ENCODE results near the gene APBB1IP.
A peak's percentile ranks its signal among the peaks of the same experiment; 100 is the strongest.
"Not testable (repeated sequence)": the region's sequence is repeated elsewhere in the genome, so short reads cannot be mapped to it uniquely, and the experiment has no call there.

Gene APBB1IP

GRCh38 chr10:26566525-26567350, 128.6 kb downstream of the APBB1IP start:
- DNase-seq = no peak

GRCh38 chr10:26567351-26567721, 129.2 kb downstream of the APBB1IP start:
- DNase-seq = no peak

DNA sequence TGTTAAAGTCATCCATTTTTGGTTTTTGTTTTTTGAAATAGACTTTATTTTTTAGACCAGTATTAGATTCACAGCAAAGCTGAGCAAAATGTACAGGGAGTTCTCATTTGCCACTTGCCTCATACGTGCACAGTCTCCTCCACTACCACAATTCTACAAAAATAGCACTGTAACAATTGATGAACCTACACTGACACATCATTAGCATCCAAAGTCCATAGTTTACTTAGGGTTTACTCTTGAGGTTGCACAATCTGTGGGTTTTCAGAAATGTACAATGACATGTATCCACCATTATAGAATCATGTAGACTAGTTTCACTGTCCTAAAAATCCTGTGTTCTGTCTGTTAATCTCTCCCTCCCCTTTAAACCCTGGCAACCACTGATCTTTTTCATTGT, 133.5 kb downstream of the APBB1IP start:
- DNase-seq = no peak

DNA sequence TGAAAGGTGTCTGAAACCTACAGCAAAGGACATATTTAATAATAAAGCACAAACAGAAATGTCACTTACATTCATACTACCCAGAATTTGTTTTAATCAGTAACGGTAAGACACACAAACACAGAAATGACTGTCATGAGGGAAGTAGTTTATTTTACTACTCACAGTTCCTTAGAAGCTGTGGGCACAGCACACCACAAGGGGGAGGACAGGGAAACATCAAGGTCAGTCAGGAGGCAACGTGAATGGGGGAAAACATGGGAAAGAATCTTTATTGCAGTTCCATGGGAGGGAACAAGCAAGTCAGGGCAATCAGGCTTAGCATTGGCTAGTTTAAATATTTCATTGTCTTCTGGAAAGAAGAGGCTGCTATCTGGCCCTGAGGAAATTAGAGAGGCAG, 135.5 kb downstream of the APBB1IP start:
- DNase-seq = no peak

DNA sequence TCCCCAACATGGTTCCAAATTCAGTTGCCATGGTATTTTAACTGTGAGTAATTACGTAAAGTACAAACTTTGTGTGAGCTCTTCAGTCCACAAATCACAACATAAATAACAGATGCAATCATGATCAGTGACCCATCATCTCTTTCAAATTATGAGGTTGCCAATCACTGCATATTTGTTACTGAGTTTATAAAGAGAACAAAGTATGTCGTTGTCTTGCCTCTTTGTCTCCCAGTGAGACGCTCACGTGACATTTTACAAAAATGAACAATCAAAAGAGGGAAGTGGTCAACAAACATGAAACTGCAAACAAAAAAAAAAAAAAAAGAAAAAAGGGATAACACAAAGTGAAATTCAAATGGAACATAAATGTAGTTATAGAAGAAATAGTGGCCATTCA, 136.6 kb downstream of the APBB1IP start:
- peak in 1 of 2 donors; percentile 9 for DNase-seq

- DNase-seq = not testable (repeated sequence)
Observed at GRCh38 chr10:26578371-26578770, 140.2 kb downstream of the APBB1IP start.

DNA sequence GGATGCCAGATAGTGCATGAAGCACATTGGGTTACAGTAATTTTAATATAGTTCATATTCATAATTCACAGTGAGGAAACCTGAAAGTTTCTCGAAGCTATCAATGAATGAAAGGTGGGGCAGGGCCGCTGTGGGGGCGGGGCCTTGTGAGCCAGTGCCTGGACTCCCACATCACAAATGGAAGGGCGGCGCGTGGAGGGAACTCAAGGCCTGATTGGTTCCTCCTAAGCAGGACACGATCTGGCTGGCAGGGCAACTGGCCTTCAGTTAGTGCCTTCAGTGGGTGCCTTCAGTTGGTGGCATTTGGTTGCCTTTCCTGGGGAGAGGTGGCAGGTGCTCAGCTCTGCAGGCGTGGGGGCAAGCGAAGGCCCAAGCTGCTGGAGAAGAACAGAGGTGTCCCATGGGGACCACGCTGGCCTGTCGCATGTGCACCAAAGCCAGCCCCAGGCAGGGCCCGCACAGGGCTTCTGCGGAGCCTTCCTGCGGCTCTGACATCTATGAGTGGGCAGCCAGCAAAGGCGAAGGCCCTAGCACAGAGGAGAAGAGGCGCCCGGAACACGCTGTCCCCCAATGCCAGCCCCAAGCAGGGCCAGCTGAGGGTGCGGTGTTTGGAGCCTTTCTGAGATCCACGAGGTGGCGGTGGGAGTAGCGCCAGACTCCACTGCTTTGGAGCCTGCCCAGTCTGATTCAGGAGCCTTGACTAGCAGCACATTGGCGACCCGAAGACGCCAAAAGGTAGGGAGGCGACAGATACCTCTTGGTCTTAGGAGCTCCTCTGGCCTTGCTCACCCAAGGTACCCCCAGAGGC, 141.3 kb downstream of the APBB1IP start:
- no peak for DNase-seq

GRCh38 chr10:26586211-26586610, 148.1 kb downstream of the APBB1IP start:
- no peak for DNase-seq

GRCh38 chr10:26588611-26589010, 150.5 kb downstream of the APBB1IP start:
- no peak for DNase-seq

- DNase-seq = not testable (repeated sequence)
Observed at GRCh38 chr10:26589813-26590212, 151.7 kb downstream of the APBB1IP start.

DNA sequence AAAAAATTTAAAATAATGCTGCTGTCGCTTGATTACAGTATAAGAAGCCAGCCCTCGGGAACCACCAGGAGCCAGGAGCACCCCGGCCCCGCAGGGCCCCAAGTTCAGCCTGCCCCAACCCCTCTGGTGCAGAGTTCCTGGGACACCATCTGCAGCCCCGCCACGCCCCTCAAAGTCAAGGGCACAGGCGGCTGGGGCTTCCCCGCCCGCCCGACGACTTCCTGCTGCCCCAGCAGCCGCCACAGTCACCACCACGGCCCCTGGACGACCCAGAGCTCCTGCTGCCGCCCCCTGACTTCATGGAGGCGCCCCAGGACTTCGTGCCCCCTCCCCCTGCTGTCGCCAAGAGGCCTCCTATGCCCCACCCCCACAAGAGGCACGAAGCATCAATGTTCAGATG, 155.8 kb downstream of the APBB1IP start:
- no peak for DNase-seq

DNA sequence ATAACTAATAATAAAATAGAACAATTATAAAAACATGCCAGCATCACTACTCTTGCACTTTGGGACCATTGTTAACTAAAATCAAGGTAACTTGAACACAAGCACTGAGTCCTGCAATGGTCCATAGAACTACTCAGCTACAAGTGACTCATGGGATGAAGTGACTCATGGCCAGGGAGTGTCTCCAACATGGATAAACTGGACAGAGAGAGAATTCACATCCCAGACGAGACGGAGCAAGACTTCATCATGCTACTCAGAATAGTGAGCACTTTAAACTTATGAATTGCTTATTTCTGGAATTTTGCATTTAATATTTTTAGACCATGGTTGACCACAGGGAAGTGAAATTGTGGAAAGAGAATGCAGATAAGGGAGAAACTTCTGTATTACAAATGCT, 165.1 kb downstream of the APBB1IP start:
- not testable (repeated sequence) for DNase-seq

GRCh38 chr10:26604320-26605093, 166.4 kb downstream of the APBB1IP start:
- not testable (repeated sequence) for DNase-seq

GRCh38 chr10:26606389-26606877, 168.3 kb downstream of the APBB1IP start:
- peak in 1 of 2 donors; percentile 54 for DNase-seq

- no peak for DNase-seq
Observed at GRCh38 chr10:26612151-26612915, 174.2 kb downstream of the APBB1IP start.

Measured in CD4-positive, alpha-beta T cell treated with Interferon alpha-2 for 1 hour (primary cell).